Right lobe of liver (tissue), 6 donors: ENCODE measurements around the gene B3GNT8. TPM values are rescaled to one million over a fixed set of nuclear protein-coding genes. Genes with fewer than 3 reads are reported as not detected.

ENCODE experiments used
- ATAC-seq, 4 donors: fragments of 200-7000 bp; cut with Tn5 transposase; one replicate each; pipeline ENCODE4 v1.9.1; 2020; ENCODE audit warnings: mild to moderate bottlenecking in 4 of 4, moderate library complexity in 4 of 4
- DNase-seq, 3 donors: peaks; one replicate each; pipeline ENCODE4 v3.0.0-alpha.2; 2020
- H3K27ac ChIP-seq, 3 donors: fragments of 200-600 bp; one replicate each; pipeline ENCODE4 v1.8.0; 2022
- H3K27me3 ChIP-seq, 2 donors: fragments of 200-600 bp; one replicate each; pipeline ENCODE4 v1.8.0; 2022
- H3K36me3 ChIP-seq, 4 donors: fragments of 200-600 bp; sonication (generic) in 1 of 4; one replicate each; pipeline versions ENCODE4 v1.5.1 to v1.8.0; 2017 to 2022; ENCODE audit warnings: control low read depth in 1 of 4
- H3K4me1 ChIP-seq, 4 donors: fragments of 200-600 bp; sonication (generic) in 1 of 4; one replicate each; pipeline versions ENCODE4 v1.5.1 to v1.8.0; 2017 to 2022; ENCODE audit warnings: control low read depth in 1 of 4
- H3K4me3 ChIP-seq, 3 donors: fragments of 200-600 bp; one replicate each; pipeline ENCODE4 v1.8.0; 2022
- H3K9me3 ChIP-seq, 4 donors: fragments of 200-600 bp; sonication (generic) in 1 of 4; one replicate each; pipeline versions ENCODE4 v1.5.1 to v1.8.0; 2017 to 2022; ENCODE audit warnings: control low read depth in 1 of 4
- POLR2A ChIP-seq: fragments of 450-650 bp; IDR thresholded peaks from one replicate; pipeline ENCODE4 v1.6.1; 2017; ENCODE audit warnings: antibody characterized with exemption, mild to moderate bottlenecking
- WGBS: methylation state at CpG from one replicate; pipeline ENCODE4 v1.1.6; 2018; ENCODE audit warnings: low coverage, low lambda C conversion rate; ENCODE audit not compliant: insufficient coverage; ENCODE audit errors: missing lambda C conversion rate; 5-methylcytosine and 5-hydroxymethylcytosine counted together
- intact Hi-C, 2 donors: fragments of 100-400 bp; cut with DNase I; formaldehyde crosslinking; loops; one replicate each; pipeline versions ENCODE4 v1.11.2 to v1.14.1; 2022
- total RNA-seq, 6 experiments: library from RNA; depleted of rRNA in 2 of 6; stranded (reverse); fragments of >200 nt in 2 of 6; fragmentation: NEBNext Ultra II Directional in 3 of 6; extraction: Animal tissue kit (Norgen Biotek cat#: 25700) in 3 of 6; gene quantifications; one replicate each; pipeline versions ENCODE4 v1.1.0 to v1.2.4, GENCODE V29; 2016 to 2023
- TF ChIP-seq, protein P1 (sequence below), 4 donors: fragments of 200-600 bp in 3 of 4; fragments of 450-650 bp in 1 of 4; IDR thresholded peaks; one replicate each; pipeline versions ENCODE4 v1.5.1 to v1.8.0; 2016 to 2022; ENCODE audit warnings: antibody characterized with exemption in 4 of 4, mild to moderate bottlenecking in 2 of 4
- donor health status: DM: no; HTN: yes; CAD: no.
- donor health status: DM: no; HTN: no; CAD: no.
- donor health status: DM: no; HTN: no; CAD: no.
- donor health status: DM: no; HTN: yes; CAD: no.
- donor health status: DM: no; HTN: yes; CAD: no.

B3GNT8 gene
- total RNA-seq, 6 experiments from 2014 or later, result 0.50 to 1.2 (median 0.63) TPM

GRCh38 chr19:41414461-41414860 lies 12.7 kb downstream of the B3GNT8 start:
- no peak overlapping the region for H3K27ac ChIP-seq
- H3K4me3 ChIP-seq, result no peak overlapping the region
- peaks cover 0 to 9% (median 3%) of the 10 kb centered on the region in 4 donors for H3K4me1 ChIP-seq
- H3K27me3 ChIP-seq, result no peaks in the 10 kb centered on the region
- no peak for TF ChIP-seq POLR2A
- TF ChIP-seq, protein P1, sequence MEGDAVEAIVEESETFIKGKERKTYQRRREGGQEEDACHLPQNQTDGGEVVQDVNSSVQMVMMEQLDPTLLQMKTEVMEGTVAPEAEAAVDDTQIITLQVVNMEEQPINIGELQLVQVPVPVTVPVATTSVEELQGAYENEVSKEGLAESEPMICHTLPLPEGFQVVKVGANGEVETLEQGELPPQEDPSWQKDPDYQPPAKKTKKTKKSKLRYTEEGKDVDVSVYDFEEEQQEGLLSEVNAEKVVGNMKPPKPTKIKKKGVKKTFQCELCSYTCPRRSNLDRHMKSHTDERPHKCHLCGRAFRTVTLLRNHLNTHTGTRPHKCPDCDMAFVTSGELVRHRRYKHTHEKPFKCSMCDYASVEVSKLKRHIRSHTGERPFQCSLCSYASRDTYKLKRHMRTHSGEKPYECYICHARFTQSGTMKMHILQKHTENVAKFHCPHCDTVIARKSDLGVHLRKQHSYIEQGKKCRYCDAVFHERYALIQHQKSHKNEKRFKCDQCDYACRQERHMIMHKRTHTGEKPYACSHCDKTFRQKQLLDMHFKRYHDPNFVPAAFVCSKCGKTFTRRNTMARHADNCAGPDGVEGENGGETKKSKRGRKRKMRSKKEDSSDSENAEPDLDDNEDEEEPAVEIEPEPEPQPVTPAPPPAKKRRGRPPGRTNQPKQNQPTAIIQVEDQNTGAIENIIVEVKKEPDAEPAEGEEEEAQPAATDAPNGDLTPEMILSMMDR (IDR thresholded peaks at IDR 0.05), result no peak
- no peaks in the 10 kb centered on the region for H3K9me3 ChIP-seq
- peaks cover 0 to 48% (median 18%) of the 10 kb centered on the region in 4 donors for H3K36me3 ChIP-seq
- ATAC-seq (no peak), DNase-seq (no peak)
- intact Hi-C loops, result no loop called here
- WGBS, result 94% methylated on average over 6 of the region's 9 CpGs

- H3K9me3 ChIP-seq, result no peaks in the 10 kb centered on the region
- 97% methylated on average over 5 of the region's 10 CpGs for WGBS
- DNase-seq, result no peak
- no peak overlapping the region for H3K4me3 ChIP-seq
- TF ChIP-seq, protein P1 (IDR thresholded peaks at IDR 0.05), result no peak
- TF ChIP-seq POLR2A, result no peak
- no peak overlapping the region for H3K27ac ChIP-seq
- H3K4me1 ChIP-seq, result peaks cover 0 to 14% (median 6%) of the 10 kb centered on the region in 4 donors
- no peaks in the 10 kb centered on the region for H3K27me3 ChIP-seq
- H3K36me3 ChIP-seq, result peaks cover 0 to 43% (median 16%) of the 10 kb centered on the region in 4 donors
- intact Hi-C loops, result no loop called here
- no peak for ATAC-seq
Observed at GRCh38 chr19:41413947-41414346, 13.2 kb downstream of the B3GNT8 start.

DNA sequence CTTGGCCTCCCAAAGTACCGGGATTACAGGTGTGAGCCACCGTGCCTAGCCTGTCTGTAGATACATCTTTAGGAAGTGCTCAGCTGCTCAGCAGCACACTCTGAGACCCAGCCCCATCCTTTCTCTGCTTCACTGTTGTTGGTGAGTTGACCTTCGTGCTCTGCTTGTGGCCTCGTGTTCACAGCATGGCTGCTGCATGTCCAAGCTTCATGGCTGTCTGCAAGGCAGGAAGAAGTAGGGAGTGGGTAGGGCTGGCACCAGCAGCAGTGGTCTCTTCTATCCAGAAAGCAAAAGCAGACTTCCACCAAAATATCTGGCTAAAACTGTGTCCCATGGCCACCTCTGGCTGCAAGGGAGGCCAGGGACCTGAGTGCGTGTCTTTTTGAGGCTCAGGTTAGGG lies 14.2 kb downstream of the B3GNT8 start:
- intact Hi-C loops, result no loop called here
- ATAC-seq (no peak), DNase-seq (no peak)
- H3K27me3 ChIP-seq, result no peaks in the 10 kb centered on the region
- H3K9me3 ChIP-seq, result no peaks in the 10 kb centered on the region
- peaks cover 0 to 19% (median 8%) of the 10 kb centered on the region in 4 donors for H3K4me1 ChIP-seq
- no peak for TF ChIP-seq POLR2A
- TF ChIP-seq, protein P1 (IDR thresholded peaks at IDR 0.05), result no peak
- no CpG with 5 or more reads among the region's 5 CpGs for WGBS
- peaks cover 0 to 33% (median 13%) of the 10 kb centered on the region in 4 donors for H3K36me3 ChIP-seq
- no peak overlapping the region for H3K27ac ChIP-seq
- no peak overlapping the region for H3K4me3 ChIP-seq

- no peak overlapping the region for H3K4me3 ChIP-seq
- 50% methylated on average over 5 of the region's 11 CpGs for WGBS
- H3K36me3 ChIP-seq, result peaks cover 0 to 29% (median 11%) of the 10 kb centered on the region in 4 donors
- peak in 1 of 4 donors; percentile 6 for ATAC-seq
- H3K4me1 ChIP-seq, result peaks cover 0 to 19% (median 8%) of the 10 kb centered on the region in 4 donors
- H3K27me3 ChIP-seq, result no peaks in the 10 kb centered on the region
- no peak overlapping the region for H3K27ac ChIP-seq
- peak in 1 of 3 donors; percentile 30 for DNase-seq
- H3K9me3 ChIP-seq, result no peaks in the 10 kb centered on the region
- intact Hi-C loops, result no loop called here
- no peak for TF ChIP-seq POLR2A
- TF ChIP-seq, protein P1 (IDR thresholded peaks at IDR 0.05), result no peak
Observed at GRCh38 chr19:41411968-41412265, 15.3 kb downstream of the B3GNT8 start.
